DND-41 (cell line): ENCODE measurements around the gene ASXL1.

Source experiments
- EZH2 ChIP-seq: IDR thresholded peaks from 3 replicates; pipeline ENCODE4 v1.6.1; 2012; ENCODE audit warnings: borderline replicate concordance, low read depth, mild to moderate bottlenecking, moderate library complexity, low read length, inconsistent platforms; ENCODE audit not compliant: severe bottlenecking
- TF ChIP-seq, protein P1 (sequence below): IDR thresholded peaks from 2 replicates; pipeline ENCODE4 v1.5.1; 2012; ENCODE audit warnings: borderline replicate concordance, low read length, moderate library complexity, mild to moderate bottlenecking; ENCODE audit not compliant: poor library complexity, severe bottlenecking; ENCODE audit errors: extremely low read depth

DNA sequence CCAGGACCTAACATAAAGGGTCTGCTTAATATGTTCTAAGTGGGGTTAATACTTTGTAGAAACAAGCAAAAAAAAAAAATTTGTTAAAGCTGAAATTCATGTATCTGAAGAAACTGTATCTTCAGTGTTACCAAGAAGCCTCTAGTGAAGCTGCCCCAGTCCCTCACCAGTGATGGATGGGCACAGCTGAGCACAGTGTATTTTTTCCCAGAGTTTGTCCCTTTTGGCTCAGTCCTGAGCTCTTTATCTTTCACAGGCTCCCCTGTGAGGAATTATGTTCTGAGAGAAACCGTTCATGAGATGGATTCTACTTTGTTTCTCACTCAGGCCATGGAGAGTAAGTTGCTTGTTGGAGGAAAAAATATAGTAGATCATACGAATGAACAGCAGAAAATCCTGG lies 42.2 kb upstream of the ASXL1 start:
- TF ChIP-seq, protein P1, sequence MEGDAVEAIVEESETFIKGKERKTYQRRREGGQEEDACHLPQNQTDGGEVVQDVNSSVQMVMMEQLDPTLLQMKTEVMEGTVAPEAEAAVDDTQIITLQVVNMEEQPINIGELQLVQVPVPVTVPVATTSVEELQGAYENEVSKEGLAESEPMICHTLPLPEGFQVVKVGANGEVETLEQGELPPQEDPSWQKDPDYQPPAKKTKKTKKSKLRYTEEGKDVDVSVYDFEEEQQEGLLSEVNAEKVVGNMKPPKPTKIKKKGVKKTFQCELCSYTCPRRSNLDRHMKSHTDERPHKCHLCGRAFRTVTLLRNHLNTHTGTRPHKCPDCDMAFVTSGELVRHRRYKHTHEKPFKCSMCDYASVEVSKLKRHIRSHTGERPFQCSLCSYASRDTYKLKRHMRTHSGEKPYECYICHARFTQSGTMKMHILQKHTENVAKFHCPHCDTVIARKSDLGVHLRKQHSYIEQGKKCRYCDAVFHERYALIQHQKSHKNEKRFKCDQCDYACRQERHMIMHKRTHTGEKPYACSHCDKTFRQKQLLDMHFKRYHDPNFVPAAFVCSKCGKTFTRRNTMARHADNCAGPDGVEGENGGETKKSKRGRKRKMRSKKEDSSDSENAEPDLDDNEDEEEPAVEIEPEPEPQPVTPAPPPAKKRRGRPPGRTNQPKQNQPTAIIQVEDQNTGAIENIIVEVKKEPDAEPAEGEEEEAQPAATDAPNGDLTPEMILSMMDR = no peak
- TF ChIP-seq EZH2 = no peak
